NCI-H1417 treated with DMSO at 0.1 percent for 48 hours (cell line): Measurements from ENCODE around the gene NDC1.
"Not testable (repeated sequence)": the region's sequence is repeated elsewhere in the genome, so short reads cannot be mapped to it uniquely, and the experiment has no call there.

Experiments used
- DNase-seq: peaks from one replicate; lab custom pipeline; 2025; lab: John Stamatoyannopoulos, UW

NDC1 gene

DNA sequence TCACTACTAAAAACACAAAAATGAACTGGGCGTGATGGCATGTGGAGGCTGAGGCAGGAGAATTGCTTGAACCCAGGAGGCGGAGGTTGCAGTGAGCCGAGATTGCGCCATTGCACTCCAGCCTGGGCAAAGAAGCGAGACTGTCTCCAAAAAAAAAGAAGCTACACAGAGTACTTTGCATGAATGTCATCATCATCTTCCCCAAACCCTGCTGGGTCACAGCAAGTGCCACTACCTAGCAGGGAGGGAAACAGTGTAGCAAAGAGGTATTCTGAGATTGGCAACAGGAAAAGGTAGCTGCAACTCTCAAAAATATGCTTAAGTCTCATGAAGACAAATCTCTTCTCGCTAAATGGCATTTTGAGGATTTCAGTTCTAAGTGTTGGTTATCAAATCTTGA, 12.8 kb downstream of the NDC1 start:
- no peak for DNase-seq

GRCh38 chr1:53822931-53823330, 15.2 kb downstream of the NDC1 start:
- no peak for DNase-seq

GRCh38 chr1:53821380-53821779, 16.7 kb downstream of the NDC1 start:
- no peak for DNase-seq

DNA sequence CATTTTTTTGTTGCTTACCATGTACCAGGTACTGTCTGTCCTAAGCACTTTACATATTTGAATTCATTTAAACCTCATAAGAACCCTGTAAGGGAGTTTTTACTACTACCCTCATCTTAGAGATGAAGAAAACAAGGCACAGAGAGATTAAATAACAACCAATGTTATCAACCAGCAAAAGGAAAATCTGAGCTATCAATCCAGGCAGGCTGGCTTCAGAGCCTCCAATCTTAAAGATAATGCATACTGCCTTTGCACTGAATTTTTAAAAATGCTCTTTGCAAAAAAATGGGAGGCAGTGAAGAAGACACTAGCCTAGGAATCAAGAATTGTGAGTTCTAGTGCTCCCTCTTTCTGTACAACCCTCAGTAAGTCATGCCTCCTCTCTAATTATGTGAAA, 18.7 kb downstream of the NDC1 start:
- no peak for DNase-seq

DNA sequence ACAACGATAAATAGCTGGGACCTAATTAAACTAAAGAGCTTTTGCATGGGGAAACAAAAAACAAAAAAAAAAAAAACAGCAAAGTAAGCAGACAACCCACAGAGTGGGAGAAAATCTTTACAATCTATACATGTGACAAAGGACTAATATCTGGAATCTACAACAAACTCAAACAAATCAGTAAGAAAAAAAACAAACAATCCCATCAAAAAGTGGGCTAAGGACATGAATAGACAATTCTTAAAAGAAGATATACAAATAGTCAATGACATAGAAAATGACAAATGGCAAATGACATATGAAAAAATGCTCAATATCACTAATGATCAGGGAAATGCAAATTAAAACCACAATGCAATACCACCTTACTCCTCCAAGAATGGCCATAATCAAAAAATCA, 21.5 kb downstream of the NDC1 start:
- not testable (repeated sequence) for DNase-seq

DNA sequence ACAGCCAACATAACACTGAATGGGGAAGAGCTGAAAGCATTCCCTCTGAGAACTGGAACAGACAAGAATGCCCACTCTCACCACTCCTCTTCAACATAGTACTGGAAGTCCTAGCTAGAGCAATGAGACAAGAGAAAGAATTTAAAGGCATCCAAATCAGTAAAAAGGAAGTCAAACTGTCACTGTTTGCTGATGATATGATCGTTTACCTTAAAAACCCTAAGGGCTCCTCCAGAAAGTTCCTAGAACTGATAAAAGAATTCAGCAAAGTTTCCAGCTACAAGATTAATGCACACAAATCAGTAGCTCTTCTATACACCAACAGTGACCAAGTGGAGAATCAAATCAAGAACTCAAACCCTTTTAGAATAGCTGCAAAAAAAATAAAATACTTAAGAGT, 22.6 kb downstream of the NDC1 start:
- not testable (repeated sequence) for DNase-seq

DNA sequence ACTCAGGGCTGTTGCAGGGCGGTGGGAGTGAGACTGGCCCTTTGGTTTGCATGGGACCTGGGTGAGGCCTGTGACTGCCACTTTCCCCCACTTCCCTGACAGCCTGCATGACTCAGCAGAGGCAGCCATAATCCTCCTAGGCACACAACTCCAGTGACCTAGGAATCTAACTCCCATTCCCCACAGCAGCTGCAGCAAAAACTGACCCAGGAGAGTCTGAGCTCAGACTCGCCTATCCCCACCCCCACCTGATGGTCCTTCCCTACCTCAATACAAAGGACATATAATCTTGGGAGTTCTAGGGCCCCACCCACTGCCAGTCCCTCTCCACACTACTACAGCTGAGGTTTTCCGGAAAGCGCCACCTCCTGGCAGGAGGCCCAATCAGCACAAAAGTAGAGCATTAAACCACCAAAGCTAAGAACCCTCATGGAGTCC, 26.7 kb downstream of the NDC1 start:
- no peak for DNase-seq

GRCh38 chr1:53810497-53810896, 27.6 kb downstream of the NDC1 start:
- no peak for DNase-seq

- DNase-seq: no peak
Observed at GRCh38 chr1:53810007-53810406, 28.1 kb downstream of the NDC1 start.

DNA sequence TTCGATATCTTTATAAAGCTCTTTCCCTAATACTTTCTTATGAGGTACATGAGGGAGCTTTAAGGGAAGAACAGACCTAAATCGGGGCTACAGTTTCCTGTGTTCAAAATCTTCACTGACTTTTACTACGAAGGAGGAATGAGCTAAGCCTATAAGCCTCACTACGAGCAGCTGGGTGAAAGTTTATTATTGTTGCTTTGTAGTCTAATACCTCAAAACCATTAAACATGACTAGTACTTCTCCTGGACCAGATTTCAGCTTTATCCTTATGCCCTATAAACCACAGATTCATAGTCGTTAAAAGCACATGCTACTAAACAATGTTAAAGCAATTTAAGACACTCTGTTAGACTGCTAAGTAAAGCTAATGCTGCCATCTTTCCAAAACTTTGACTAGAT, 30.2 kb downstream of the NDC1 start:
- no peak for DNase-seq

DNA sequence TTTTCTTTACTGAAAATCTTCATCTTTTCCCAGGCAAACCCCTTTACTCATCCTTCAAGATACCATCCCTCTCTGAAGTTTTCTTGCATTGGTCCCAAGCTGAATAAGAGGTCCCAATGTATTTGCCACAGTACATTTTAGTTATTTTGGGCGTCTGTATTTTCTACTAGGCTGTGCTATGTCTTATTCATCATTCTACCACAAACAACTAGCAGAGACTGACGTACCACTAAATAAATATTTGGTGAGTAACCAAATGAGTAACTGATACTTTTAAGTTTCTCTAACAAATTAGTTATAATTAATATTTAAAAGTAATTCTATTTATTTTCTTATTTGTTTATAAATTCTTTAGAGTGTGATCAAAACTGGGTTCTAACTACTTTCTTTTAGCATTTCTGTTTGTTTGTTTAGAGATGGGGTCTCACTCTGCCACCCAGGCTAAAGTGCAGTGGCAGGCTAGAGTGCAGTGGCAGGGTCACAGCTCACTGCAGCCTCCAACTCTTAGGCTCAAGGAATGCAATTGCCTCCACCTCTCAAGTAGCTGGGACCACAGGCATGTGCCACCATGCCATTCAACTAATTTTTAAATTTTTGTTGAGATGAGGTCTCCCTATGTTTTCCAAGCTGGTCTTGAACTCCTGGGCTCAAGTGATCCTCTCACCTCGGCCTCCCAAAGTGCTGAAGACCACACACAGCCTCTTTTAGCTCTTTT, 33.1 kb downstream of the NDC1 start:
- DNase-seq: no peak

DNA sequence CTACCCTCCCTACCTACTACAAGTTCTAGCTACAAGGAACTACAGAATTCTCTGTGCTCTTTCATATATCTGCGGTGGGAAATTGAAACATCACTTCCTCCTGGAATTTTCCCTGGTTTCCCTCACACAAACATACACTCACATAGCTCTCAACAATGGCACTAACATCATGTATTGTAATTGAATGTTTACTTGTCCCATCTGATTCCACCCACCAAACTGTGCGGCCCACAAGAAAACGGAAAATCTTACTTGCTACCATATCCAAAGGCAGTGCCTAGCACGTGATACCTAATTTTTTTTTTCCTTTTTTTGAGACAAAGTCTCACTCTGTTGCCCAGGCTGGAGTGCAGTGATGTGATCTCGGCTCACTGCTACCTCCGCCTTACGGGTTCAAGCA, 33.9 kb downstream of the NDC1 start:
- no peak for DNase-seq

- no peak for DNase-seq
Observed at GRCh38 chr1:53800621-53801020, 37.5 kb downstream of the NDC1 start.

- no peak for DNase-seq
Observed at GRCh38 chr1:53799141-53799540, 39.0 kb downstream of the NDC1 start.

GRCh38 chr1:53792806-53793205, 45.3 kb downstream of the NDC1 start:
- no peak for DNase-seq

DNA sequence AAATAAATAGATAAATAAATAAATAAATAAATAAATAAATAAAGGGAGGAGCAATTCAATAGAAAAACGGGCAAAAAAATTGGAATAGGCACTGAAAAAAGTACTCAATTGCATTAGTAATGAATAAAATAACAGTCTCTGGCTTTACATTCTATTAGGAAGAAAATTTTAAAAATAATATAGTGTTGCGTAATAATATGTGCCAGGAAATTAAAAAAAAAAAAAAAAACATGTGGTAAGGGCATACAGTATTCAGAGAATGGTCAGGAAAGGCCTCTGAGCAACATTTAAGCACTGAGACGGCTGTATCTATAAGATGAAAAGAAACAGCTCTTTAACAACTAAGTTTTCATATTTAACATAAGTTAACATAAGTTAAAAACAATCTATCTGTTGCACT, 50.4 kb downstream of the NDC1 start:
- no peak for DNase-seq

DNA sequence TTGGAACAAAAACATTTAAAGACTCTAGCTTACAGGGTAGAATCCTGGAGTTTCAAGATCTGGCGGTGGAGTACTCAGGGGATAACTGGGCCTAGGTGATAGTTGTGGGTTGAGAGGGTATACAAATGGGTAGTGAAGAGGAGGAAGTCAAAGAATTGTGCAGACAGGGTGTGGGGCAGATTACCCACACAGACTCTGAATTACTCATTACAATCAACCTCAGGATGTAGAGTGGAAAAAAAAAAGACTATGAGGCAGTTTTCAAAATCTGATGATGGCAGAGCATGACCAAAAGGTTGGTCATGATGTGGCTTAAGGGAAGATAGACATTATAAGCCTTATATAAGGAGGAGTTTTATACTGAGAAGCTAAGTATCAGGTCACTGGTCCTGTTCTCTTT, 55.0 kb downstream of the NDC1 start:
- no peak for DNase-seq

GRCh38 chr1:53781654-53782053, 56.4 kb downstream of the NDC1 start:
- no peak for DNase-seq

DNA sequence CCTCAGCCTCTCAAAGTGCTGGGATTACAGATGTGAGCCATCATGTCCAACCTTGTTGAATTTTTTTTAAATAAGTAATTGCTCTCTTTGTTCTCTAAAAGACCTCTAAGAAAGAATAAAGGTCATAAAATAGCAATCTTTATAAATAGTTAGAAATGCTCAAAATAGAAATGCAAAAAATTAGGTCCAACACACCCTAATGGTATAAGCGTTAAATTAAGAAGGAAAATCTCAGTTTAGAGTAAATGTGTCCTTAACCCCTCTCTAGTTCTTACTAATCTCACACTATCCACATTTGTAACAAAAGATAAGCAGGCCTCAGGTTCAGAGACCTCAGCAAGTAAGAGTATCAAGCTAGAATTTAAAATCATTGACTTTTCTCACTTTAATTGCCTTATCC, 60.8 kb downstream of the NDC1 start:
- DNase-seq: no peak

DNA sequence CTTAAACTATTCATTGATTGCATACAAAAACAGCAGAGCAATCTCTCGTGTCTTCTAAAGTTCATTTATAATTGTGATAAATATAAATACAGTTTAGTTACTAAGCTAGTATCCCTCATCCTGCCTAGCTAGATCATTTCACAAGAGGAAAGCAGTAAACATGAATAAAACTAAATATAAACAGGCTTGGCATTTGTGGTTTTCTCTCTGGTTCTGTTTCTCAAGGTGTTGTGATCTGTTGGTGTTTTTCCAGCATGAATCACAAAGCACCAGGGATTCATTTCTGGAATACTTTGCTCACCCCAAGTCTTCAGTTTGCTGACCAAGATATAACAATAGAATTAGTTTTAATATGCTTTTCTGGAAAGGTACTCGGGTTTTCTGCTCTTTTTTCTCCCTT, 66.4 kb downstream of the NDC1 start:
- no peak for DNase-seq

GRCh38 chr1:53769780-53770179, 68.3 kb downstream of the NDC1 start:
- DNase-seq: no peak

GRCh38 chr1:53769184-53769583, 68.9 kb downstream of the NDC1 start:
- DNase-seq: no peak

DNA sequence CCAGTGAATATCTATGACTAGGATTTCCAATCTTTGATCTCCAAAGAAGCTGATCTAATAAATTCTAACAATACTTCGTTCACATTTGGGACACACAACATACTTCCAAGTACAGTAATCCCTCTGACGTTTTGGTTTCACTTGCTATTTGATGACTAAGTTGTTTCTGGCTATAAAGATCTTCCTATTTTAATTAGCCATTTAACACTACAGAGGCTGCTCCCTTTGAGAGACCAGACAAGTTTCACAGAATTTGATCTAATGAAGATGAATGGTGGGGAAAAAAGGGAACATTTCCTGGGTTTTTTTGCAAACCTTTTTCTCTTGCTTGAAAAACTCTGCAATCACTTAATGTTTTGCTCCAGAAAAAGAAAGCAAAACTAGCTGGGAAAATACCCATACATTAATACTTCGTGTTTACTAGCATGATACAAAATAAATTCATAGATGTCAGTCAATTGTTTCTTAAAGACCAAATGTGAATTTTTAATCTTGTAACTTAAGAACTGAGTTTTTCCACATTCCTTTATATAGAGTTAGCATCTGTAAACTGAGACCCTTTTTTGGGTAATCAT, 71.2 kb downstream of the NDC1 start:
- DNase-seq: no peak

DNA sequence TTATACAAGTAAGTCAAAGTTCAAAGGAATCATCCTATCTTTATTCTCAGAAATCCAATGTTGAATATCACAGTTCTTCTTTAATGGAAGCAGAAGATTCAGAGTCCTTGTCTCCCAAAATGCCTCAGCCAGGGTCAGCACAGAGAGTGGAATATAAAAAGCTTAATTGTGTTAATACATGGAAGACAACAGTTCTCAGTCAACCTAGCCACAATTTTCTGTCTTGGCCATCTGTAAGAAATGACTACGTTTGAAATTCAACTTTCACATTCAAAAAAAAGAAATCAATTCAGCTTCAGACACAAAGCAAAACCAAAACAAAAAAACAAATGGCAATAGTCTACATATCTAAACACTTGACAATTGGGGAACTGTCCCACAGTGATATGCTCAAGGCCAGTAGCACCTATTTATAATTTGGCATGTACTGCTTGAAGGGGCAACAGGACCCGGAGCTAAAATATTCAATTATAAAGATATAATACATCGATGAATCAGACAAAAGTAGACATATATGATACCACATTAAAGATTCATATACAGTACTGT, 71.8 kb downstream of the NDC1 start:
- DNase-seq: no peak
